HPDE6-E6E7 (cell line): ENCODE results near the gene BMPER.
A peak's percentile ranks its signal among the peaks of the same experiment; 100 is the strongest.
"Not testable (repeated sequence)": the region's sequence is repeated elsewhere in the genome, so short reads cannot be mapped to it uniquely, and the experiment has no call there.

Experiments used
- DNase-seq: peaks from one replicate; pipeline ENCODE4 v3.0.0; 2011; ENCODE audit warnings: missing footprints; ENCODE audit errors: extremely low spot score

BMPER gene

DNA sequence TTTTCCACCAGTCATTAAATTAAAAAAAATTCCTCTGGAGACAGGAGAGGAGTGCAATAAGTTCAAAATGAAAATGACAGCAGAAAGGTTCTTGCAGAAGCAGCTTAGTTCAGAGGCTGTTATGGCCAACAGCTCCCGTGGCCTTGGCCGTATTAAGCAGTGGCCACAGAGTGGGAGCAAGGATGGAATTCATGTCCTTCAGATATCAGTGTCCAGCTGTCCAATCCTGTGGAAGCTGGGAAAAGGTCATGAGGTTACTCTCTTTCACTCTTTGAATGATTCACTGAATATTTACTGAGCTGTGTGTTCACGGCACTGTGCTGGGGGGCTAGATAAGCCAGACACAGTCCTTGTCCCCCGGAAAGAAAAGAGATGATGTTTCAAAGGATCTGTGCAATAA, 231.8 kb downstream of the BMPER start:
- DNase-seq = no peak

DNA sequence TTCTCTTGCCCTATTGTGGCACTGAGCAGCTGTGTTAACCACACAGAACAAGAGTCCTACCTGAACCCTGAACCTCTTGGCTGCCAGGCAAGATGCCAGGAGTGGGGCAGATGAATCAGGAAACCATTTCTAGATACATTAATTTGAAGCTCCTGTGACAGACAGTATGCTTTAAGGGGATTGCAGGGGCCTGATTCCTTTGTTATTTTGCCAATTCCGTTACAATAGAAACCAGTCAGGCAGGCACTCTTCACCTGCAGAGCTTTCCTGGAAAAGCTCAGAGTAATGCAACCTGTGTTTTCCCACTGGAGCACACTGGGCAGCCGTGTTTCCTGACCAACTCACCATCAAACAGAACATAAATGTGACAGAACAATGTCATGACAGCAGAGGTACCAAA, 233.1 kb downstream of the BMPER start:
- DNase-seq = no peak

DNA sequence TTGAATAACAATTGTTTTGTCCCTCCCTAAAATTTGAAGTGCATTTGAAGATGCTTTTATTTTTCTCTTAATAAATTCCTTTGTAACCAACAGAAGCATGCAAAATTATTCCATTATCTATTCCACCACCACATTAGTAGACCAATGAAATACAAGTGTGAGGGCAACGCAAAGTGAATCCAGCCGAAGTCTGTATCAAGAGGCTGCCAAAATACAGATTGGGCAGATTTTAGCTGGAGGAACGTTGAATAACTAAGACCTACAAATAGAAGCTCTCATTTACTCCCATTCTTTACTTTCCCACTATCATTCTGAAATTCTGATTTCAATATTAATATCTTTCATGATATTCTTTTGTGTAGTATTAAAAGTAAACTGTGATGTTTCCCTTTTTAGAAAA, 233.7 kb downstream of the BMPER start:
- no peak for DNase-seq

DNA sequence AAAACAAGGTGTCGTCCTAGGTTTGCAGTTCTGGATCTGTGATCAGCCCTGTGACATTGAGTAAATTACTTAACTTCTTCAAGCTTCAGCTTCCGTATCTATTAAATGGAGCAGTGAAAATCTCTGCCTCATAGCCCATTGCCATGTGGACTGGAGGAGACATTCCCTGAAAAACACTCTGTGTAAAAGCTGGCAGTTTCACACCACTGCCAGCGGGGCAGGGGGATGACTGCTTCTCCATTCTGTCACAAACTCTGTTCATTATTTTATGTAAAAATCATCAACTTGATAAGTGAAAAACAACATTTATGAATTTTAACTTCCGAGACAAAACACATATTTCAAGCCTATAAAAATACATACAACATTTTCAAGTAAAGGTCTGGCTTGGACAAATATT, 234.7 kb downstream of the BMPER start:
- DNase-seq = no peak

DNA sequence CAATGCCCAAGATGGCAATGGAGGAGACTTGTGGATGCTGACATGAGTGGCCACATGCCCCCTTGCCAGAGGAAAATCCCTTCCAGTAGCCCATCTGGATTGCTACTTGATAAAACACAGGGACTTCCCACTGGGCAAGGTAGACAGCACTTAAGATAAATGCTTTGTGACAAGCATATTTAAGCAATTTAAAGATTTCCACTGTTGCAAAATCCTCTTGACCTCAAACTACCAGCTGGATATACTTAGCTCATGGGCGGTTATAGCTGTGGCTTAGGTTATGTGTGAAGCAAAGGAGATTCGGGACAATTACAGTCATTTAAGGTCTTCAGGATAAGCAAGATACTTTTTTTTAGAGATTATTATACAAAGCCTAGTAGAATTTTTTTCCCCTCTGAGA, 238.1 kb downstream of the BMPER start:
- DNase-seq = no peak

DNA sequence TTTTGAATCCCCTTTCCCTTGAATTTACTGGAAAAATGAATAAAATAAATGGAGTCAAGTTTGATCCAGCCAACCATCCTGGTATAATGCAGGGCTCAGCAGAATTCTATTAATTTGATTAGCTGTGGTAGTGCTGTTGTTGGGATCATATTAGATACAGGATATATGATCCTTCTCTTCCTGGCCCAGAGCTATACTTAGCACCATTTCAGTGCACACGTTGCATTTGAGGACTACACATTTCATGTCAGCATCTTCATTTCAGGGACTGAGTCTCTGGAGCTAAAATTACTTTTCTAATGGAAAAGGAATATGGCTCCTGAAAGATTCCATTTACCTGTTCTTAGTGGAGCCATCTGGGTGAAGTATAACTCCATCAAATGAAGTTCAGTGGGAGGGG, 240.3 kb downstream of the BMPER start:
- DNase-seq = no peak

DNA sequence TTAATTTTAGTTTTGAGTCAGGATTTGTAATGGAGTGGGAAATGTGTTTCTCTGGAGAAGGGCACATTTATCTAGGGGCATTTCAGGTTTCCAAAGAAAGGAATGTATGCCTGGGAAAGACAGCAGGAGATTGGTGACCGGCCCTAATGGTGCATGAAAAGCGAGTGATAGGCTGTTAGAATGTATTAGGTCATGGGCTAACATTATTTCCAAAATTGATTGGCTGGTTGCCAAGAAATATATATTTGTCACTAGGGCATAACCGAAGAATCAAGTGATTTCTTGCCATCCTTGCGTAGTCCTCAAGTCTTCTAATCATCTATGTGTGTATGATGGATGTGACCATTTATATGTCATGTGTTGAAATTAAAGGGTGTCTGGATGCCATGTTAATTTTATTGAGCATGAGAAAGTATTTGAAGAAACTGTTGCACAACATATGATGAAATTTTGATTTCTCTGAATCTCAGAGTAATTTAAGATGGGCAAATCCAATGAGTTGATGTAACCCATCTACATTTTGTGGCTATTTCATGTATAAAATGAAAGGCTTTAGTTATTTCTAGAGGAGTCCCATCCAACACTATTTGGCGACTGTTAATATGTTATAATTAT, 248.4 kb downstream of the BMPER start:
- no peak for DNase-seq

DNA sequence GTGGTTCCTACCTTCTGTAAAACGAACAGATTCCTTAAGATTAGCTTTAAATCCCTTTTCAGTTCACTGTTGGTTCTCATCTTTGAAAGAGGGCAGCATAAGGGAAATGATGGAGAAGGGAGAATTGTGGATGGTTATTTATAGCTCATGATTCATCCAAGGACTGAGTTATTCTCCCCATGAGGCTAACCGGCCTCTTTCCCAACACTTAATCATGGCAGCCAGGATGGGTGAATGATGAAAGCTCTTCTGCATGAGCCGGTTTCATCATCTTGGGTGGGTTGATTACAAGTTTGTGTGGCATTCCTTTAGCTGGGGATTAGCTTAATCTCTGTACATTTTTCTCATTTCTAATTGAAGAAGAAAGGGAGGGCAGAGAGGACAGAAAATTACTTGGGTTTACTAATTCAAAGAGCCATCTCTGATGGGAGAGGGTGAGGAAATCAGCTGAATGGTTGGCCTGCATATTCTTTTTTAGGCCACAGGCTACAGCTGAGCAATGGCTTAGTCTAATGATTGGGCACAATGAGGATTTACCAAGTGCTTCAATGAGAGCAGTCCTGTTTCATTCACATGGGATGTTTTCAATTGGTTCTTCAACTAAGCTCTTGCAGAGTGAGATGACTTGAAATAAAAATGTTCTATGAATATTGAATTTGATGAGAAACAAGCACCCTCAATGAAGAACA, 250.0 kb downstream of the BMPER start:
- peak; percentile 20 for DNase-seq

DNA sequence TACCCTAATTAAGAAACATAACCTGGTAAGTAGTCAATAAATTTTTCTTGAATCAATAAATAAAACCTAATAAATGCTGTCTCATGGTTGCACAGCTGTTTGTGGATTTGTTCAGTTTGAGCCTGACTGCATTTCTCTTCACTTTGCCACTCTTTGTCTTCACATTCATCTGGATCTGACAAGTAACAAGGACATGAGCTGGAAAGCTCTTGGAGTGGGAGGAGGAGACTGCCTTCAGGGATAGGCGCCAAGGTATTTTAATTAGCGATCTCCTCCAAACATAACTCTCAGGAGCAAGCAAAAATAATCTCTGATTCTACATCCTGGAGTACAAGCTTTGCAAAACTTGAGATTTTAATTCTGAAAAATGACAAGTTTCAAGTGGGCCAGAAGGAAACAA, 251.0 kb downstream of the BMPER start:
- no peak for DNase-seq

DNA sequence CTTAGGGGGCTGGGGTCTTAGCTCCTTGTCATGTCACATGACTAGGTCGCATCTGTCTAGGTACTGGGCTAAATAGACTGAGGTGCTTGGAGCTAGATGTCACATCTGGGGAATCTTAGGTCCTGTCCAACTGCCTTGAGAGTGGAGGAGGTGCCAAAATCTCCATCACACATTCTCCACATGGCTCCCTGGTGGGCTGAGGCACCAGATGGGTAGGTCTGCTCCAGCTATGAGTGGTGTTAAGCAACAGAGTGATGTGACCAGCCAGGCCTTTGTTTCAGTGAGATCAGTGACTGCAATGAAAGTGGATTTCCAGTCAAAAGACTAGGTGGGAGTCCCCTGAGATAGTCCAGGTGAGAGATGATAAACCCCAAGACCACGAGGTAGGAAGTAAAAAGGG, 251.8 kb downstream of the BMPER start:
- DNase-seq = no peak

DNA sequence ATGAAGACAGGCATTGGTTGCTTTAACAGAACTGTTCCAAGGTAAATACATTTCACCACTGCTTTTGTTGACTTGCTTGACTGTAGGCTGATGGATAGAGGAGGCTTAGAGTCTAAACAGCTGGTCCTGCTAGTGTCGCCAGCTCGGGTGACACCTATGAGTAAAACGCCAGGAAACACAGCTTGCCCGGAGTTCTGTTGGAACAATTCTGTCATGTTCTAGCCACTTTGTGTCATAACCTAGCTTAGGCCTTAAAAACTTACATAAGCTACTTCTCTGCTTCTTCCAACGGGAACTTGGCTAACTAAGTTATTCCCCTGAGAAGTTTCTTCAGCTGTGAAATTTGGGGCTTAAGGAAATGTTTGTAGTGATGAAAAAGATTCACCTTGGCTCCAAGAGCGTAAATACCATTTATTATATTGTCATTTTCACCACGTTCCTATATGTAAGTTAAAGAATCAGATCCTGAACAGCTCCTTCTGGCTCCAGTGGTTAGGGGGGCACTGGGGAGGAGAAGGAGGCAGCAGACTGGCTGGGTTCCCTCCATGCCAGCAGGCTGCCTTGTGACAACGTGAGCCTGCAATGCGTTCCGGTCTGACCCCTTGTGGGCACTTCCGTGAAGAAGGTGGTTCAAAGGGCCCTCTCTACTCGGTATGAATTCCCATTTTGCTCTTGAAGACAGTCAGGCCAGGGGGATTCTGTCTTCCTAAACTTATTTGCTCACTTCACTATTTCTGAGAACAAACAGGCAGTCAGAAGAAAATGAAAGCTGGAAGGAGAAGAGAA, 253.2 kb downstream of the BMPER start:
- DNase-seq = no peak

DNA sequence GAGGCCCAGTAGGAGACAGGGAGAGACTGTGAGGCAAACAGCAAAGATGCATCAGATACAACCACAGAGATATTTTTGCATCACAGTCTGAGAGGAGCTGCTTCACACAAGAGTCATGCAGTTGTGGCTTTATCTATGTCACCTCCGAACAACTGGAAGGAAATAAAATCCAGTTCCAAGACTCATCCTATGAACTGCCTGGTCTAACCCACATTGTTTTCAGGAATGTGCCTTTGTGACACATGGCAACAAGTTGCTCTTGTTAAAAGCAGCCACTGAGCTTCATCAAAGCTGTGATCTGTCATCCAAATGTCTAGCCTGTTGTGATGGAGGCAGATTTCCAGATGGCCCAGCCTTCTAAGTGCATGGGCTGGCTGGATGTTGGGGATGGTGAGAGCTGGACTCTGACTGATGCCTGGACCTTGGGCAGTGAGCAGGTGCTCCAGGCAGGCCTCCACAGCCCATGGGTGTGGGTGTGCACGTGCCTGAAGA, 255.0 kb downstream of the BMPER start:
- DNase-seq = no peak

DNA sequence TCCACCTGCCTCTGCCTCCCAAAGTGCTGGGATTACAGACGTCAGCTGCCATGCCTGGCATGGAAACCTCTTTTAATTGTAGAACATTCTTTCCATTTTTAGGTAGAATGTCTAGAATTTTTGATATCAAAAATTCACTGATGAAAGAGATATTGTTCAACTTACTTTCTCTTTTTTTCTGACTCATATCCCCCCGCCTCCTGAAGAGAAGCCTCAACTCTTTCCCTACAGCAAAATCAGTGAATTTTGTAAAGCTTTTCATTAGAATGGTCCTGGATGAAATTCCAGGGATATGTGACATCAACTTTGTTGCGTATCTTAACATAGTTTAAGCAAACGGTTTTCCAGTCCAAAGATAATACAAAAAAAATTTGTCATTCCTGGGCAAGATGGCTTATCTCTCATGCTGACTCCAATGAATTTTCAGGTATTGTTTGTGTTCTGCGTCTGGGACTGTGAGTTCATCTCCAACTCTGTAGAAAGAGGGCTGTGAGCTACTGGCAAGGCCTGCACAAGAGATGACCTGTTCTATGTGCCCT, 256.8 kb downstream of the BMPER start:
- DNase-seq = no peak

DNA sequence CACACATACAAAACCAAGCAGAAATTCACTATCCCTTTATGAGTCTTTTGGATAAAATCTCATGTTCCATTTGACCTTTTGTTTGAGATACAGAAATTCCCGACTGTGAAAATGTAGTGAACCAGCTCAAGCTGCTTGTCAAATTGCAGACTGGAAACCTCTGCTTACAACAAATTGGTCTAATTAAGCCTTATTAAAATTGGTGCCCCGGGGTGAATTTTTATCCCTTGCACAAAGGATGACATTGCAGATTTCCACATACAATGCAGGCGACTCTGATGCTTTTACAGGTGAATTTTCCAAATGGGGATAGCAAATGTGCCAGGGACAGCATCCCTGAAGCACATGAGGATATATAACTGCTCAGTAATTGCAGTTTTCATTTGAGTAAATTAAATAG, 257.3 kb downstream of the BMPER start:
- no peak for DNase-seq

DNA sequence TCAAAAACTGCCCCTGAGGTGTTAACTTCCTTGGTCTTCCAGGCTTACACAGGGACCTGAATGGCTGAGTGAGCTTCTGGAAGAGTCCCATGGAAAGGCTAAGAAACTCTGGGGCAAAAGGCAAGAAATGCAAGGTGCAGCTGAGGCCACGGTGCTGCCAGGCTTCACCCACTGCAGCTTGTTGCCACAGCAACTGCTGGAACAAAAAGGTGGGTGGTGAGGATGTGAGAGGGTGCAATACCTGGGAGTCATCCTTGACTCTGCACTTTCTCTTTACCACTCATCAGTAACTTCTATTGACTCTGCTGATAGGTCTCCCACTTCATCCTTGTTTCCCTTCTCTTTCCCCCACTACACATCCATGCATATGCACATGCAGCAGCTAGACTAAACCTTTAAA, 258.6 kb downstream of the BMPER start:
- no peak for DNase-seq

DNA sequence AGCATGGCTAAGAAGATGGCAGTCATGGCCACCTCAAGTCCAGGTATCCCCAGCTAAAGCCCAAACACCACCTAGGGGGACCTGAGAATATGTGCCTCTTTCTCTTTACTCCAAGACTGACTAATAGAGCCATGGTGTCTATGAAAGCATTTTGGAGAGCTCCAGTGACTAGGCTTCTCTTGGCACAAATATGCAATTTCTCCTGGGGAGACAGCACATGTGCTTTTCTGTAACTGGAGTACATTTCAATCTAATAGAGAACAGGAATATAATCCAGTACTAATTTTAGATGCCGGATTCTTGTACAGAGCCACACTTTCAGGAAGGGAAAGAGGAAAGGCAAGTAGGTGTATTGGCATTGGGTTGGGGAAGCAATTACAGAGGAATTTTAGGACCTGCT, 260.1 kb downstream of the BMPER start:
- no peak for DNase-seq

DNA sequence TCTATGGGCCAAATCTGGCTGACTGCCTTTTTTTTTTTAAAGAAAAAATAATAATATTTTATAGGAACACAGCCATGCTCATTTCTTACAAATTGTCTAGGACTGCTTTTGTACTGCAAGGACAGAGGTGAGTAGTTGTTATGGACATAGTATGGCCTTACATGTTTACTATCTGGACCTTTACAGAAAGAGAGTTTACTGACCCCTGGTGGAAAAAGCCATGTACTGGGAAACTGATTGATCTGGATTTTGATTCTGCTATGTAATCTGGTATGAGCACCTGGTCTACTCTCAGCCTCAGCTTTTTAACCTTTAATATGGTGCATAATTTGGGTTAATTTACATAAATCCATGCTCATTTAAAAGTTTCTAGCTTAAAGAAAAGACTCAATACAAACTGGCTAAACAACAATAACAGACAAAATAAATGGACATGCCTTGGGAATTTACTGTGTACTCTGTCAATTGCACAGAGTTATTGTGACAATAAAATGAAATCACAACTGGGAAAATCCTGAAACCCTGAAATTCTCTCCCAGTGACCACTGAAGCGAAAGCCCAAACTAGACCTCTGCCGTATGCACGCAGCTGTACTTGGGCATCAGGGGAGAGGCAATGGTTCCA, 260.7 kb downstream of the BMPER start:
- no peak for DNase-seq

DNA sequence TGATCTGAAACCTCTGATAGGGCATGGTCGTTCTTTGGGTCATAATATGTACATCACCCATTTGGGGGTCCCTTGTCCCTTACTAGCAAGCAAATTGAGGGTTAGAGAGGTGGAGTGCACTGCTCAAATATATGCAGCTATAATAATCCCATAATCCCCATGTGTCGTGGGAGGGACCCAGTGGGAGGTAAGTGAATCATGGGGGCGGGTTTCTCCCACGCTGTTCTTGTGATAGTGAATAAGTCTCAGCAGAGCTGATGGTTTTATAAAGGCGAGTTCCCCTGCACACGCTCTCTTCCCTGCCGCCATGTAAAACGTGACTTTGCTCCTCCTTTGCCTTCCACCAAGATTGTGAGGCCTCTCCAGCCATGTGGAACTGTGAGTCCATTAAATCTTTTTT, 262.7 kb downstream of the BMPER start:
- no peak for DNase-seq

DNA sequence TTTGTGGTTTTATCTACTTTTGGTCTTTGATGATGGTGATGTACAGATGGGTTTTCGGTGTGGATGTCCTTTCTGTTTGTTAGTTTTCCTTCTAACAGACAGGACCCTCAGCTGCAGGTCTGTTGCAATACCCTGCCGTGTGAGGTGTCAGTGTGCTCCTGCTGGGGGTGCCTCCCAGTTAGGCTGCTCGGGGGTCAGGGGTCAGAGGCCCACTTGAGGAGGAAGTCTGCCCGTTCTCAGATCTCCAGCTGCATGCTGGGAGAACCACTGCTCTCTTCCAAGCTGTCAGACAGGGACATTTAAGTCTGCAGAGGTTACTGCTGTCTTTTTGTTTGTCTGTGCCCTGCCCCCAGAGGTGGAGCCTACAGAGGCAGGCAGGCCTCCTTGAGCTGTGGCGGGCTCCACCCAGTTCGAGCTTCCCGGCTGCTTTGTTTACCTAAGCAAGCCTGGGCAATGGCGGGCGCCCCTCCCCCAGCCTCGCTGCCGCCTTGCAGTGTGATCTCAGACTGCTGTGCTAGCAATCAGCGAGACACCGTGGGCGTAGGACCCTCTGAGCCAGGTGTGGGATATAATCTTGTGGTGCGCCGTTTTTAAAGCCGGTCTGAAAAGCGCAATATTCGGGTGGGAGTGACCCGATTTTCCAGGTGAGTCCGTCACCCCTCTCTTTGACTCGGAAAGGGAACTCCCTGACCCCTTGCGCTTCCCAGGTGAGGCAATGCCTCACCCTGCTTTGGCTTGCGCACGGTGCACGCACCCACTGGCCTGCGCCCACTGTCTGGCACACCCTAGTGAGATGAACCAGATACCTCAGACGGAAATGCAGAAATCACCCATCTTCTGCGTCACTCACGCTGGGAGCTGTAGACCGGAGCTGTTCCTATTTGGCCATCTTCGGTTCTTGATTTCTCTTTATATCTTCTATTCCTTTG, 269.6 kb downstream of the BMPER start:
- not testable (repeated sequence) for DNase-seq

DNA sequence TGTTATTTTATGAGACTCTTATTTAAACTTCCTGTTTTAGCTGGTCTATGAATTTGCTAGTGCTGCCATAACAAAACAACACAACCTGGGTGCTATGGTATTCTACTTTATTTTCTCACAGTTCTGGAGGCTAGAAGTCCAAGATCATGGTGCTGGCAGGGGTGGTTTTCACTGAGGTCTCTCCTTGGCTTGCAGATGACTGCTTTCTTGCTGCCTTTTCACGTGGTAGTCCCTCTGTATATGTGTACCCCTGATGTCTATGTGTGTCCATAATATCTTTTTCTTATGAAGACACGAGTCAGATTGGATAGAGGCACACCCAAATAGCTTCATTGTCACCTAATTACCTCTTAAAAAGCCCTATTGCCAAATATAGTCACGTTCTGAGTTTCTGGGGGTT, 270.5 kb downstream of the BMPER start:
- no peak for DNase-seq

DNA sequence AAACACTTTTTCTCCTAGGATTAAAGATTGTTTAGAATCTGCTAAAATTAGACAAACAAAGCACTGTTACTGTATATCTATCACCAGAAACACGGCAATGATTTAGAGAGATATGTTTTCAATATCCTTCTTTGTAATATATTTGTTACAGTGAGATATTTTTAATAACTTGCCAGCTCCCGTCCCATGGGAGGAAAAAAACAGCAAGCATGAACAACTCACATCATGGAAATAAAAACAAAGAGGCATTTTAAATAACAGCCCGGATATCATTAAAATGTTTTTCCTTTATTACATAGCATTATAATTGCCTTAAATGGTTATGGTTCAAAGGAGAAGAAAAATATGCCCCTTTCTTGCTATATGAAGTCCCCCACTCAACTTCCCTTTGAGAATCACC, 272.1 kb downstream of the BMPER start:
- DNase-seq = no peak
